Measurements from ENCODE around the gene EEFSEC.

The EEFSEC gene

GRCh38 chr3:128227507-128227906, 74.2 kb downstream of the EEFSEC start:
- no peak for TF ChIP-seq CTCF (IDR thresholded peaks at IDR 0.05; ENCODE audit: control insufficient read depth, insufficient read depth, low read depth, low read length, missing control alignments)
- no peak overlapping the region for H3K4me3 ChIP-seq (ENCODE audit: control insufficient read depth, low read depth, low read length)
- no peak for DNase-seq (ENCODE audit: low read depth)

GRCh38 chr3:128228366-128228910, 75.2 kb downstream of the EEFSEC start:
- no peak for TF ChIP-seq CTCF (IDR thresholded peaks at IDR 0.05; ENCODE audit: control insufficient read depth, insufficient read depth, low read depth, low read length, missing control alignments)
- DNase-seq (ENCODE audit: low read depth) = no peak
- no peak overlapping the region for H3K4me3 ChIP-seq (ENCODE audit: control insufficient read depth, low read depth, low read length)

DNA sequence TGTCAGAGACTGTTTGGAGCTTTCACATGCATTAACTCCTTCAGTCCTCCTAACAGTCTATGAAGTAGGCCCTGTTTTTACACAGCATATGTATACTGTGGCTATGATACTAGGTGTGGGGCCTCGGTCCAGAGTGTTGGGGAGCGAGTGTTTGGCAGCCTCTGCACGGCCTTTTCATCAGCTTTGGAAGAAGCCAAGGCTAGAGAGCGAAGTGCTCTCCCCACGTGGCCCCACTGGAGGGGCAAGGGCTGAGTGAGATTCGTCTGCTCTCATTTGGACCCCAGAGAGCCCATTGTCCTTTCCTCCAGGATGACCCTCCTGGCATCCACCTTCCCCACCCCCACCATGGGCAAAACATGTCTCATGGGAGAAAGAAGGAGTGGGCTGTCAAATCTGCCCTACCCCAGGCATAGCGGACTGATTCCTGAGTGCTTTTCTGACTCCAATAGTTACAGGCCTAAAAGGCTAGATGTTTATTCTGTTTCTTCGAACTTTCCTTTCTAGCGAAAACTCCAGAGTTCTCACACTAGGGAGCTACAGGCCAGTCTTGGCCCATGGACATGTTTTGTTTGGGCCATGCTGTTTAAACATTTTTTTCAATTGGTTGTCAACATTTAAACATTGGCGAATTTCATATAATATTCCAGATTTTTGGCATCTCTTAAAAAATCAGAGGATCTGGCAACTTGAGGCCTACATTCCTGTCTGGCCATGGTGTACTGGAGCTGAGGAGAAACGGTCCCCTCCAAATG, 76.0 kb downstream of the EEFSEC start:
- H3K4me3 ChIP-seq (ENCODE audit: control insufficient read depth, low read depth, low read length) = no peak overlapping the region
- TF ChIP-seq CTCF (IDR thresholded peaks at IDR 0.05; ENCODE audit: control insufficient read depth, insufficient read depth, low read depth, low read length, missing control alignments) = no peak
- DNase-seq (ENCODE audit: low read depth) = no peak

DNA sequence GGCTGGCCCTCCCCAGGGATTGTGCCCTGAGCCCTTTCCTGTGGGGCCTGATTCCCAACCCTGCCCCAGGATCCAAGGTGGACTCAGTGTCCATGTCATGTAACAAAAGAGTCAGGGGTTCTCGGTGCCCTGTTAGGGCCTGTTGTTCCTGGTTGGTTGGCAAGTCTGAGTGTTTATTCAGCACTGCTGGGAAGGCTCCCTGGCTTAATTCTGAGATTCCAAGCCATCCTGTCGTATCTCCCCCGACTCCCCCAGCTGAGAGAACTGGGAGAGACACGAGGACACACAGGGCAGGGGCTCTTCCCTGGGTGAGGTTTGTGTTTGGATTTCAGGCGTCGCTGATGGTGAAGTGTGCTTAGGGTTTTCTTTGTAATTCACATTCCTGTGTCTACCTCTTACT, 78.3 kb downstream of the EEFSEC start:
- TF ChIP-seq CTCF (IDR thresholded peaks at IDR 0.05; ENCODE audit: control insufficient read depth, insufficient read depth, low read depth, low read length, missing control alignments) = no peak
- H3K4me3 ChIP-seq (ENCODE audit: control insufficient read depth, low read depth, low read length) = no peak overlapping the region
- DNase-seq (ENCODE audit: low read depth) = no peak

DNA sequence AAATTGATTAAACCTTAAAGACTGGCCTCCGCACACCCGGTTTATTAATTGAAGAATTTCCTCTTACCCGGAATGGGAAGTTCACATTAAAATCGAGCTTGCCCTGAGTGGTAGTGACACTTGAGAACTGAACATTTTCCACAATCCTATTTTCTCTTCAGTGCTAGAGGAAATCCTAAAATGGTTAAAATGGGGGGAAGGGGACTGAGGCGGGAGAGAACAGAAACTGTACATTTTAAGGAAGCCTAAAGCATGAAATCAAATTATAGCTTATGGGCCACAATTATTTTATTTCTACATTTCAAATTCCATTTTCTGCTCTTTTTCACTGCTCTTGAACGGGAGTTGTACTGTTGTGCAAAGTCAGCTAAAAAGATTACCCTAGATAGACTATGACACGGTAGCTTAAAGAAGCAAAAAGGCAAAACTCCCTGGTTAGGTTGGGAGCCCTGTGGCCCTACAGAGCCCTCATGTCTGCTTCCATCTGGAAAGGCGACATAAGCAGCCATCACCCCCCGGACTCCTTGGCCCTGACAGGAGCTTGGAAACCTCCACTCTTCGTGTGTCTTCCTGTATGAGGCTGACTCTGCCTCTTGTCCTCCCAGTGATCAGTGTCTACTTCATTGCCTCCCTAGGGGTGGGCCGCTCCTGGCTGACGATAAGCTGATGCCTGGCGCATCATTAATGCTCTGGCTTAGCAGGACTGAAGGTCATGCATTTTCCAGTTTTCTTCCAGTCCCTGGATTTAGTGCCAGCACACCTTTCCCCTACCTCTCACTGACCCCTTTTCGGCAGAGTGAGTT, 79.3 kb downstream of the EEFSEC start:
- no peak overlapping the region for H3K4me3 ChIP-seq (ENCODE audit: control insufficient read depth, low read depth, low read length)
- TF ChIP-seq CTCF (IDR thresholded peaks at IDR 0.05; ENCODE audit: control insufficient read depth, insufficient read depth, low read depth, low read length, missing control alignments) = no peak
- no peak for DNase-seq (ENCODE audit: low read depth)

GRCh38 chr3:128235207-128235926, 82.1 kb downstream of the EEFSEC start:
- DNase-seq (ENCODE audit: low read depth) = no peak
- no peak overlapping the region for H3K4me3 ChIP-seq (ENCODE audit: control insufficient read depth, low read depth, low read length)
- no peak for TF ChIP-seq CTCF (IDR thresholded peaks at IDR 0.05; ENCODE audit: control insufficient read depth, insufficient read depth, low read depth, low read length, missing control alignments)

All from AG09309 (cell line).